Measurements from ENCODE around the gene PCSK5. TPM values are rescaled to one million over a fixed set of nuclear protein-coding genes. Genes with fewer than 3 reads are reported as not detected.
A peak's percentile ranks its signal among the peaks of the same experiment; 100 is the strongest.

The PCSK5 gene
- total RNA-seq, 1 donor from 2014 or later: 8.9 TPM

DNA sequence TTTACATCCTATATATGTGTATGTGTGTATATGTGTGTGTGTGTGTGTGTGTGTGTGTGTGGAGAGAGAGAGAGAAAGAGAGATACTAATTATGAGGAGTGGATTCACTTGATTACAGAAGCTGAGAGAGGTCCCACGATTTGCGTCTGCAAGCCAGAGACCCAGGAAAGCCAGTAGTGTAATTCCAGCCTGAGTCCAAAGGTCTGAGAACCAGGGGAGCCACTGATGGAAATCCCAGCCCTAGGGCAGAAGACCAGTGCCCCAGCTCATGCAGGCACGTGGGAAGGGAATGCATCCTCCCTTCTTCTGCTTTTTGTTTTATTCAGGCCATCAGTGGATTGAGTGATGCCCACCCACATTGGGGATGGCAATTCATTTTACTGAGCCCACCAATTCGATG, 74.8 kb downstream of the PCSK5 start:
- no peaks in the 10 kb centered on the region for H3K36me3 Mint-ChIP-seq (ENCODE audit: low read depth)
- H3K4me1 Mint-ChIP-seq (ENCODE audit: low read depth): peaks cover 14% of the 10 kb centered on the region
- no peak for DNase-seq (ENCODE audit: low spot score)
- H3K9me3 Mint-ChIP-seq (ENCODE audit: low read depth): no peaks in the 10 kb centered on the region
- peak overlapping the region; percentile 41 for H3K27ac Mint-ChIP-seq (ENCODE audit: unreplicated experiment)
- TF ChIP-seq, protein P1, sequence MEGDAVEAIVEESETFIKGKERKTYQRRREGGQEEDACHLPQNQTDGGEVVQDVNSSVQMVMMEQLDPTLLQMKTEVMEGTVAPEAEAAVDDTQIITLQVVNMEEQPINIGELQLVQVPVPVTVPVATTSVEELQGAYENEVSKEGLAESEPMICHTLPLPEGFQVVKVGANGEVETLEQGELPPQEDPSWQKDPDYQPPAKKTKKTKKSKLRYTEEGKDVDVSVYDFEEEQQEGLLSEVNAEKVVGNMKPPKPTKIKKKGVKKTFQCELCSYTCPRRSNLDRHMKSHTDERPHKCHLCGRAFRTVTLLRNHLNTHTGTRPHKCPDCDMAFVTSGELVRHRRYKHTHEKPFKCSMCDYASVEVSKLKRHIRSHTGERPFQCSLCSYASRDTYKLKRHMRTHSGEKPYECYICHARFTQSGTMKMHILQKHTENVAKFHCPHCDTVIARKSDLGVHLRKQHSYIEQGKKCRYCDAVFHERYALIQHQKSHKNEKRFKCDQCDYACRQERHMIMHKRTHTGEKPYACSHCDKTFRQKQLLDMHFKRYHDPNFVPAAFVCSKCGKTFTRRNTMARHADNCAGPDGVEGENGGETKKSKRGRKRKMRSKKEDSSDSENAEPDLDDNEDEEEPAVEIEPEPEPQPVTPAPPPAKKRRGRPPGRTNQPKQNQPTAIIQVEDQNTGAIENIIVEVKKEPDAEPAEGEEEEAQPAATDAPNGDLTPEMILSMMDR (IDR thresholded peaks at IDR 0.05): no peak
- no peaks in the 10 kb centered on the region for H3K27me3 Mint-ChIP-seq (ENCODE audit: low read depth)
- no peak overlapping the region for H3K4me3 Mint-ChIP-seq (ENCODE audit: unreplicated experiment)

DNA sequence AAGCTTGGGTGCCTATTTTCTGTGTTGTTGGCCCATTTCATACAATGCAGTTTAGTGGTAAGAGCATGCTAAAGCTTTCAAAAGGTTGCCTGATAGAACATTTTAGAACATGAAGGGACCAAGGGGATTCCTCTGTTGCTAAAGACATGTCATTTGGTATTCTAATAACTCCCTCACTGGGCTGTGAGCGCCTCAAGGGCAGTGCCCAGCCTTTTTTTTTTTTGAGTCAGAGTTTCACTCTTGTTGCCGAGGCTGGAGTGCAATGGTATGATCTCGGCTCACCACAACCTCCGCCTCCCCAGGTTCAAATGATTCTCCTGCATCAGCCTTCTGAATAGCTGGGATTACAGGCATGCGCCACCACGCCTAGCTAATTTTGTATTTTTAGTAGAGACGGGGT, 77.1 kb downstream of the PCSK5 start:
- Mint-ChIP-seq H3K4me3 (ENCODE audit: unreplicated experiment) (no peak overlapping the region), H3K36me3 (ENCODE audit: low read depth) (no peaks in the 10 kb centered on the region), H3K9me3 (ENCODE audit: low read depth) (peaks cover 11% of the 10 kb centered on the region), H3K27ac (ENCODE audit: unreplicated experiment) (no peak overlapping the region), H3K27me3 (ENCODE audit: low read depth) (no peaks in the 10 kb centered on the region), H3K4me1 (ENCODE audit: low read depth) (peaks cover 12% of the 10 kb centered on the region)
- no peak for DNase-seq (ENCODE audit: low spot score)
- TF ChIP-seq, protein P1 (IDR thresholded peaks at IDR 0.05): no peak

DNA sequence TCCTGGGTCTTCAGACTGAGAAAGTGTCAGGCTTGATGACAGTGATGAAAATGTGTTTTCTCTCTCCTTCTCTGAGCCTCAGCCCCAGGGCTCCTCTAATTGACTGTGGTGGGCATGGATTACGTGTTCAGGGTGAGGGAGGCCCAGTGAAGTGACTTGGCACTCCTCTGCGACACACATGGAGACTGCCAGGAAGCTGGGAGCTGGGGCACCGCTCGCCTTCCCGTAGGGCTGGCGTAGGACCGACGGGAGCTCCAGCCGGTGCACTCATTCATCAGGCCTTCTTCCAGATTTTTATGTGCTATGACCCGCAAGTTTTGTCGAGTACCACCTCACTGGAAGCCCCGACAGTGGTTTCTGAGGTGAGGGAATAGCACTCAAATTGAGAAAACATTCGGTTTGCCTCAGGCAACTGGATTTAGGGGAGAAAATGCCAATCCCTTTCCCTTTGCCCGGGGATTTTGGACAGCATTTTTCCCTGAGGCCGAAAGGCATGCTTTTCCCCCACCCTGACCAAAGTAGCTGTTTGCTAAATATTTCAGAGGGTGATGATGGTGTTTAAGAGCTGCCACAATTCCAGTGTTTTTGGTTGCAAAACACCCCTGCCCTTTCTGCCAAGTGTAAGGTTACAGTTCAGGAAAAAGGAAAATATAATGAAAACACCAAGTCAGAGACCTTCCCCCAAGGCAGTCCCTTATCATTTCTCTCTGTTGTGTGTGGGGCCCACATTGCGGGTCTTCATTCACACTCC, 83.7 kb downstream of the PCSK5 start:
- no peak overlapping the region for H3K4me3 Mint-ChIP-seq (ENCODE audit: unreplicated experiment)
- H3K4me1 Mint-ChIP-seq (ENCODE audit: low read depth): peaks cover 27% of the 10 kb centered on the region
- no peak for DNase-seq (ENCODE audit: low spot score)
- H3K9me3 Mint-ChIP-seq (ENCODE audit: low read depth): peaks cover 11% of the 10 kb centered on the region
- no peak overlapping the region for H3K27ac Mint-ChIP-seq (ENCODE audit: unreplicated experiment)
- no peaks in the 10 kb centered on the region for H3K36me3 Mint-ChIP-seq (ENCODE audit: low read depth)
- TF ChIP-seq, protein P1 (IDR thresholded peaks at IDR 0.05): no peak
- H3K27me3 Mint-ChIP-seq (ENCODE audit: low read depth): no peaks in the 10 kb centered on the region

DNA sequence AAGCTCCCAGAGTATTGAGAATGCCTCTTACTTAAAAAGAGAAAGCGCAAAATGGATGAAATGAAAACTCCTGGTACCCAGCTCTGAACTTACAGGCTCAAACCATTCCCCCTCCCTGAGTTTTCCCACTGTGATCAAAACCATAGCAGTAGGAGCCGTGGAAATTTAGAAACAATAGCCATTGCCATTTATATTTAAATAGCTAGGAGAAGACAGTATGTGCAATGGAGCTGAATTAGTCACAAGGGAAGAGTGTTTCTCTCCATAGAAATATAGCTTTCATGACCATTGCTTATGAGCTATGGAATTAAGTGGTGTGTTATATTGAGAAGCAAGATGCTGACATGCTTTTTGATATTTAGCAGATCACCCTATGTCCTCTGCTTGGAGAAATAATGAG, 84.6 kb downstream of the PCSK5 start:
- peaks cover 27% of the 10 kb centered on the region for H3K4me1 Mint-ChIP-seq (ENCODE audit: low read depth)
- H3K27ac Mint-ChIP-seq (ENCODE audit: unreplicated experiment): no peak overlapping the region
- DNase-seq (ENCODE audit: low spot score): no peak
- H3K27me3 Mint-ChIP-seq (ENCODE audit: low read depth): no peaks in the 10 kb centered on the region
- TF ChIP-seq, protein P1 (IDR thresholded peaks at IDR 0.05): no peak
- no peak overlapping the region for H3K4me3 Mint-ChIP-seq (ENCODE audit: unreplicated experiment)
- H3K36me3 Mint-ChIP-seq (ENCODE audit: low read depth): no peaks in the 10 kb centered on the region
- H3K9me3 Mint-ChIP-seq (ENCODE audit: low read depth): peaks cover 11% of the 10 kb centered on the region

GRCh38 chr9:75976549-75976948, 86.1 kb downstream of the PCSK5 start:
- TF ChIP-seq, protein P1 (IDR thresholded peaks at IDR 0.05): no peak
- peaks cover 27% of the 10 kb centered on the region for H3K4me1 Mint-ChIP-seq (ENCODE audit: low read depth)
- peaks cover 6% of the 10 kb centered on the region for H3K9me3 Mint-ChIP-seq (ENCODE audit: low read depth)
- H3K27ac Mint-ChIP-seq (ENCODE audit: unreplicated experiment): no peak overlapping the region
- no peaks in the 10 kb centered on the region for H3K36me3 Mint-ChIP-seq (ENCODE audit: low read depth)
- H3K27me3 Mint-ChIP-seq (ENCODE audit: low read depth): no peaks in the 10 kb centered on the region
- no peak overlapping the region for H3K4me3 Mint-ChIP-seq (ENCODE audit: unreplicated experiment)
- no peak for DNase-seq (ENCODE audit: low spot score)
